GM23338 (cell line): ENCODE data around the gene SPRY1.

Experiments used
- CREB1 ChIP-seq: fragments of 250-450 bp; sonication (Bioruptor Pico); IDR thresholded peaks from 2 replicates; pipeline ENCODE4 v1.5.0; 2020; ENCODE audit warnings: low read depth, mild to moderate bottlenecking, moderate library complexity
- ETS1 ChIP-seq: IDR thresholded peaks from 2 replicates; pipeline ENCODE4 v1.6.1; 2016; ENCODE audit warnings: antibody characterized with exemption
- EZH2 ChIP-seq: fragments of 200-600 bp; sonication (generic); IDR thresholded peaks from one replicate; pipeline ENCODE4 v1.8.0; 2017; ENCODE audit warnings: antibody characterized with exemption, mild to moderate bottlenecking, low read depth; ENCODE audit not compliant: unreplicated experiment
- EZH2phosphoT487 ChIP-seq: fragments of 200-600 bp; sonication (generic); IDR thresholded peaks from one replicate; pipeline ENCODE4 v1.8.1; 2018; ENCODE audit warnings: antibody characterized with exemption; ENCODE audit not compliant: unreplicated experiment
- JUNB ChIP-seq: IDR thresholded peaks from one replicate; pipeline ENCODE4 v1.6.1; 2016; ENCODE audit warnings: antibody characterized with exemption; ENCODE audit not compliant: unreplicated experiment
- POLR2AphosphoS5 ChIP-seq: IDR thresholded peaks from 2 replicates; pipeline ENCODE4 v1.6.1; 2016; ENCODE audit warnings: antibody characterized with exemption, low read depth
- ZNF462 ChIP-seq: fragments of 250-450 bp; sonication (Bioruptor Pico); IDR thresholded peaks from 2 replicates; pipeline ENCODE4 v1.5.0; 2020; ENCODE audit warnings: mild to moderate bottlenecking, moderate library complexity
- TF ChIP-seq, protein P1 (sequence below), 2 experiments: fragments of 200-600 bp in 1 of 2; sonication (generic) in 1 of 2; conservative IDR thresholded peaks; 2 replicates each; pipeline versions ENCODE4 v1.5.1 to v1.6.1; 2016 to 2017; ENCODE audit warnings: antibody characterized with exemption in 2 of 2, low read depth in 2 of 2, mild to moderate bottlenecking in 2 of 2, moderate library complexity in 1 of 2

DNA sequence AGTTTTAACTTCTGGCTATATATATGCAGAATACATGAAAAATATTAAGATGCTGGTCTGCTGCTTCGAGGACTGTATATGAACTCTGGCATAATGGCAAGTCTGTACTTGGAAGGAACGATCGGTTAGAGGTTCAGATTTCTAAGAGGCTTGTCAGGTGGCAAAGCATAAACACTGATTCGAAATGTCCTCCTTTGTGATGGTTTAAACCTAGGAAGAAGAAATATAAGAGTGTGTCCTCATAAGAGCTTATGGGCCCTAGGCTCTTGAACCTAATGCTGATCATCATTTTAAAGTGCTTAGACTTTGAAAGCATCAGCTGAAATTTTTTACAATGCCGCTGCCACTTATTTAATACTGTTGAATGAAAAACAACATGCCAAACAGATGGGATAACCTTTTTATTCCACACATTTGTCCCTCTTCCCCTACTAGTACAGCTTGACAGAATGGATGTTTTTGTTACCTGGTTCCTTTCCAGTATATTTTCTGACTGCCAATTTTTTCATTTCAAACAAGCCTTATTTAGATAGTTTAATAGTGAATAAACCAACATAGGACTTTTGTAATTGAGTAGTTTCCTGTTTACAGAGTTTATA is 8.8 kb downstream of the SPRY1 start:
- TF ChIP-seq, protein P1, sequence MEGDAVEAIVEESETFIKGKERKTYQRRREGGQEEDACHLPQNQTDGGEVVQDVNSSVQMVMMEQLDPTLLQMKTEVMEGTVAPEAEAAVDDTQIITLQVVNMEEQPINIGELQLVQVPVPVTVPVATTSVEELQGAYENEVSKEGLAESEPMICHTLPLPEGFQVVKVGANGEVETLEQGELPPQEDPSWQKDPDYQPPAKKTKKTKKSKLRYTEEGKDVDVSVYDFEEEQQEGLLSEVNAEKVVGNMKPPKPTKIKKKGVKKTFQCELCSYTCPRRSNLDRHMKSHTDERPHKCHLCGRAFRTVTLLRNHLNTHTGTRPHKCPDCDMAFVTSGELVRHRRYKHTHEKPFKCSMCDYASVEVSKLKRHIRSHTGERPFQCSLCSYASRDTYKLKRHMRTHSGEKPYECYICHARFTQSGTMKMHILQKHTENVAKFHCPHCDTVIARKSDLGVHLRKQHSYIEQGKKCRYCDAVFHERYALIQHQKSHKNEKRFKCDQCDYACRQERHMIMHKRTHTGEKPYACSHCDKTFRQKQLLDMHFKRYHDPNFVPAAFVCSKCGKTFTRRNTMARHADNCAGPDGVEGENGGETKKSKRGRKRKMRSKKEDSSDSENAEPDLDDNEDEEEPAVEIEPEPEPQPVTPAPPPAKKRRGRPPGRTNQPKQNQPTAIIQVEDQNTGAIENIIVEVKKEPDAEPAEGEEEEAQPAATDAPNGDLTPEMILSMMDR (conservative IDR thresholded peaks at IDR 0.05; ENCODE audit: low read depth in 2 of 2): no peak
- no peak for TF ChIP-seq EZH2
- no peak for TF ChIP-seq EZH2phosphoT487
- no peak for TF ChIP-seq POLR2AphosphoS5
- no peak for TF ChIP-seq CREB1 (CRISPR knock-in tag)
- no peak for TF ChIP-seq ZNF462 (CRISPR knock-in tag)
- TF ChIP-seq JUNB: no peak
- no peak for TF ChIP-seq ETS1
